Ascending aorta (tissue), 2 donors: ENCODE measurements around the gene TMEM253. TPM values are rescaled to one million over a fixed set of nuclear protein-coding genes. Genes with fewer than 3 reads are reported as not detected.

ENCODE experiments used
- DNase-seq, 2 donors: peaks; one replicate each; pipeline ENCODE4 v3.0.0-alpha.2; 2019; ENCODE audit warnings: low spot score in 2 of 2
- H3K27ac ChIP-seq, 2 donors: fragments of 200-600 bp; sonication (generic); one replicate each; pipeline ENCODE4 v1.5.1; 2016 to 2017; ENCODE audit warnings: mild to moderate bottlenecking in 1 of 2
- H3K27me3 ChIP-seq: fragments of 200-600 bp; sonication (generic); one replicate; pipeline ENCODE4 v1.5.1; 2017
- H3K36me3 ChIP-seq, 2 donors: fragments of 200-600 bp; sonication (generic); one replicate each; pipeline ENCODE4 v1.5.1; 2016
- H3K4me1 ChIP-seq, 2 donors: fragments of 200-600 bp; sonication (generic); one replicate each; pipeline ENCODE4 v1.5.1; 2016 to 2017; ENCODE audit warnings: mild to moderate bottlenecking in 1 of 2
- H3K4me3 ChIP-seq, 2 donors: fragments of 200-600 bp; sonication (generic); one replicate each; pipeline ENCODE4 v1.5.1; 2016 to 2017; ENCODE audit warnings: mild to moderate bottlenecking in 1 of 2
- H3K9me3 ChIP-seq, 2 donors: fragments of 200-600 bp; sonication (generic); one replicate each; pipeline ENCODE4 v1.5.1; 2016
- intact Hi-C: fragments of 100-400 bp; cut with DNase I; formaldehyde crosslinking; loops from one replicate; pipeline ENCODE4 v1.15.1; 2023
- total RNA-seq: library from RNA; depleted of rRNA; stranded (reverse); fragments of >200 nt; gene quantifications from one replicate; pipeline ENCODE4 v1.1.0, GENCODE V29; 2016
- TF ChIP-seq, protein P1 (sequence below), 3 experiments: fragments of 200-600 bp in 2 of 3; fragments of 450-650 bp in 1 of 3; sonication (generic) in 2 of 3; IDR thresholded peaks; one replicate each; pipeline ENCODE4 v1.5.1; 2016 to 2019; ENCODE audit warnings: antibody characterized with exemption in 3 of 3, mild to moderate bottlenecking in 1 of 3, moderate library complexity in 1 of 3

TMEM253 gene
- total RNA-seq, 1 donor from 2014 or later: not detected

GRCh38 chr14:21070083-21070609, 30.7 kb upstream of the TMEM253 start, which contains the start of gene ARHGEF40:
ARHGEF40 (plus strand) TSS chr14:21070304; CDS start chr14:21070397, 93 bp downstream.
- peak within 1 kb of the TSS; percentile 95 to 96 for H3K27ac ChIP-seq

DNA sequence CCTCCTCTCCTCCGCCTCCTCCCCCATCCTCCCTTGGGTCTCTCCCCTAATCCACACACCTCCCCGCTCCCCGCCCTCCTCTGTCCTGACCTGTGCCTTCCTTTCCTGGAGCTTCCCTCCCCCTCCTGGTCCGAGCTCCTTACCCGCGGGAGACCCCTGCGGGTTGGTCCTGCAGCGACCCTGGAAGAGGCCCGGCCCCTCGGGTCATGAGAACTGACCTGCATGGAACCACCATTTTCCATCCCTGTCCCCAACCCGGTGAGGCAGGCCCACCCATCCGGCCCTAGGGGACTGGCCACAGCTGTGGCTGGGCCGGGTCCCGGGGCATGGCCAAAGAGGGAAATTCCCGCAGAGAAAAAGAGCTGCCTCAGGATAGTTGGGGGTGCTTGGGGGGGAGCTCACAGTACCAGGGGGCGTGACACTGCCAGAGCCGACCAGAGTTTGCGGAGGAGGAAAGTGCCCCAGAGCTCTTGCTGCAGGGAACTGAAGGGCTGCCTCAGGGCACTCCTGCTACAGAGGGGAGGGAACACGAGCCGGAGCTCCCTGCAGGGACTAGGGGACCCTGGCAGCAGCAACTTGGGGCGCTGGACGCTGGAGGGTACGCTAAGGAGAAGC, 30.1 kb upstream of the TMEM253 start:
- H3K4me3 ChIP-seq: peak overlapping the region; percentile 68 to 83
- peaks cover 11 to 25% of the 10 kb centered on the region in 2 donors for H3K4me1 ChIP-seq
- TF ChIP-seq, protein P1, sequence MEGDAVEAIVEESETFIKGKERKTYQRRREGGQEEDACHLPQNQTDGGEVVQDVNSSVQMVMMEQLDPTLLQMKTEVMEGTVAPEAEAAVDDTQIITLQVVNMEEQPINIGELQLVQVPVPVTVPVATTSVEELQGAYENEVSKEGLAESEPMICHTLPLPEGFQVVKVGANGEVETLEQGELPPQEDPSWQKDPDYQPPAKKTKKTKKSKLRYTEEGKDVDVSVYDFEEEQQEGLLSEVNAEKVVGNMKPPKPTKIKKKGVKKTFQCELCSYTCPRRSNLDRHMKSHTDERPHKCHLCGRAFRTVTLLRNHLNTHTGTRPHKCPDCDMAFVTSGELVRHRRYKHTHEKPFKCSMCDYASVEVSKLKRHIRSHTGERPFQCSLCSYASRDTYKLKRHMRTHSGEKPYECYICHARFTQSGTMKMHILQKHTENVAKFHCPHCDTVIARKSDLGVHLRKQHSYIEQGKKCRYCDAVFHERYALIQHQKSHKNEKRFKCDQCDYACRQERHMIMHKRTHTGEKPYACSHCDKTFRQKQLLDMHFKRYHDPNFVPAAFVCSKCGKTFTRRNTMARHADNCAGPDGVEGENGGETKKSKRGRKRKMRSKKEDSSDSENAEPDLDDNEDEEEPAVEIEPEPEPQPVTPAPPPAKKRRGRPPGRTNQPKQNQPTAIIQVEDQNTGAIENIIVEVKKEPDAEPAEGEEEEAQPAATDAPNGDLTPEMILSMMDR (IDR thresholded peaks at IDR 0.05): no peak
- H3K36me3 ChIP-seq: peaks cover 22 to 23% of the 10 kb centered on the region in 2 donors
- no peaks in the 10 kb centered on the region for H3K9me3 ChIP-seq
- peak in 1 of 2 donors; percentile 75 for DNase-seq
- no peaks in the 10 kb centered on the region for H3K27me3 ChIP-seq
- intact Hi-C loops: loop anchor here (1.0 kb wide), 1 partner anchor 17 kb away; no protein-coding TSS in a partner anchor
- peak overlapping the region; percentile 95 to 96 for H3K27ac ChIP-seq

More at GRCh38 chr14:21070083-21070609, 30.7 kb upstream of the TMEM253 start, which contains the start of gene ARHGEF40:
- peak in 1 of 2 donors; percentile 84 for DNase-seq
- Histone ChIP-seq H3K36me3 (peaks cover 16 to 18% of the 10 kb centered on the region in 2 donors), H3K4me1 (peaks cover 11 to 25% of the 10 kb centered on the region in 2 donors), H3K9me3 (no peaks in the 10 kb centered on the region), H3K4me3 (peak within 1 kb of the TSS; percentile 68 to 83), H3K27me3 (no peaks in the 10 kb centered on the region)
- TF ChIP-seq, protein P1 (IDR thresholded peaks at IDR 0.05): no peak
- intact Hi-C loops: no loop called here

GRCh38 chr14:21071225-21072030, 29.4 kb upstream of the TMEM253 start:
- Histone ChIP-seq H3K9me3 (no peaks in the 10 kb centered on the region), H3K27ac (peak overlapping the region; percentile 95 to 96), H3K36me3 (peaks cover 29 to 30% of the 10 kb centered on the region in 2 donors), H3K4me1 (peaks cover 11 to 25% of the 10 kb centered on the region in 2 donors), H3K27me3 (no peaks in the 10 kb centered on the region), H3K4me3 (peak overlapping the region; percentile 68 to 83)
- intact Hi-C loops: loop anchor here (1.0 kb wide), 1 partner anchor 16 kb away; no protein-coding TSS in a partner anchor
- TF ChIP-seq, protein P1 (IDR thresholded peaks at IDR 0.05): no peak
- DNase-seq: peak; percentile 72 to 95

DNA sequence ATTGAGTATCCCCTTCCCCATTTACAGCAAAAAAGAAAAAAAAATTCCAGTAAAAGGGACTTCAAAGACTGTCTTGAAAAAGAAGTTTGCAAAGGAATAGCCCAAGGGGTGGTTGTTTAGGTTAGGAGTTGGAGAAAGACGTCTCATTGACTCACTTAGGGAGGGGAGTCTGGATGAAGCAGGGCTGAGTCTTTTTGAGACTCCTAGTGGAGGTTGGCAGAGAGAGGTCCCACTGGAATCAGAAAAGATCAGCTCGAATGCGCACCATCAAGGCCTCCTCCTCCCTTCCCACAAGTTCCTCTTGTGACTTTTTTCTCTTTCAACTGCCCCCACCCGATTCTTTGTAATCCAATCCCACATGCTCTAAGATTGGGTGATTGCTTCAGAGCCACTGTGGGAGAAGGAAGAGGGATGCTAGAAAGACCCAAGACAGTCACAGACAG, 28.8 kb upstream of the TMEM253 start:
- intact Hi-C loops: no loop called here
- peak overlapping the region; percentile 68 to 83 for H3K4me3 ChIP-seq
- H3K27me3 ChIP-seq: no peaks in the 10 kb centered on the region
- TF ChIP-seq, protein P1 (IDR thresholded peaks at IDR 0.05): peak in 1 of 3 experiments; percentile 6
- H3K27ac ChIP-seq: peak overlapping the region; percentile 95 to 96
- no peaks in the 10 kb centered on the region for H3K9me3 ChIP-seq
- H3K36me3 ChIP-seq: peaks cover 35 to 36% of the 10 kb centered on the region in 2 donors
- H3K4me1 ChIP-seq: peaks cover 11 to 25% of the 10 kb centered on the region in 2 donors
- DNase-seq: no peak

GRCh38 chr14:21072781-21073339, 28.0 kb upstream of the TMEM253 start:
- intact Hi-C loops: no loop called here

More at GRCh38 chr14:21072781-21073339, 28.0 kb upstream of the TMEM253 start:
- H3K27me3 ChIP-seq: no peaks in the 10 kb centered on the region
- peak overlapping the region; percentile 95 to 96 for H3K27ac ChIP-seq
- H3K4me3 ChIP-seq: no peak overlapping the region
- H3K4me1 ChIP-seq: peaks cover 11 to 25% of the 10 kb centered on the region in 2 donors
- TF ChIP-seq, protein P1 (IDR thresholded peaks at IDR 0.05): no peak
- no peak for DNase-seq
- H3K36me3 ChIP-seq: peaks cover 43 to 45% of the 10 kb centered on the region in 2 donors
- no peaks in the 10 kb centered on the region for H3K9me3 ChIP-seq
